ENCODE measurements around the gene MCM9. TPM values are rescaled to one million over a fixed set of nuclear protein-coding genes. Genes with fewer than 3 reads are reported as not detected.

MCM9 gene
- total RNA-seq, 1 experiment from 2014 or later: 14.9 TPM

DNA sequence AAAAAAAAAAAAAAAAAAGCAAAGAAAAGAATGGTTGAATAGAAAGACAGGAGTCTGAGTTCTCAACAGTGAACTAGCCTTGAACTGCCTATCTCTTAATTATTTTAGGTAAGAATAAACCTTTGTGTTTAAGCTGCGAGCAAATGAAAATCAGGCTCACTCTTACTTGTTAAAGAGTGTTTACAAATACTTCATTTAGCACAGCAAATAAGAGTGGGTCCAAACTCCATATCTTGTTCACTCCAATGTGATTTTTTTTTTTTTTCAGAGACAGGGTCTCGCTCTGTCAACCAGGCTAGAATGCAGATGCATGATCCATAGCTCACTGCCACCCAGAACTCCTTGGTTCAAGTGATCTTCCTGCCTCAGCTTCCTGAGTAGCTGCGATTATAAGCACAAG is 11.9 kb downstream of the MCM9 start:
- DNase-seq (ENCODE audit: low spot score) (no peak), ATAC-seq (no peak)
- ChIA-PET POLR2A (no interaction called here), CTCF (no interaction called here)
- H3K27ac Mint-ChIP-seq: no peak overlapping the region
- H3K4me3 Mint-ChIP-seq: no peak overlapping the region
- TF ChIP-seq NR1H2 (CRISPR knock-in tag; IDR thresholded peaks at IDR 0.05): no peak
- TF ChIP-seq ETV6 (CRISPR knock-in tag; IDR thresholded peaks at IDR 0.05): no peak
- TF ChIP-seq, protein P1, sequence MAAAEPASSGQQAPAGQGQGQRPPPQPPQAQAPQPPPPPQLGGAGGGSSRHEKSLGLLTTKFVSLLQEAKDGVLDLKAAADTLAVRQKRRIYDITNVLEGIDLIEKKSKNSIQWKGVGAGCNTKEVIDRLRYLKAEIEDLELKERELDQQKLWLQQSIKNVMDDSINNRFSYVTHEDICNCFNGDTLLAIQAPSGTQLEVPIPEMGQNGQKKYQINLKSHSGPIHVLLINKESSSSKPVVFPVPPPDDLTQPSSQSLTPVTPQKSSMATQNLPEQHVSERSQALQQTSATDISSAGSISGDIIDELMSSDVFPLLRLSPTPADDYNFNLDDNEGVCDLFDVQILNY (CRISPR knock-in tag; IDR thresholded peaks at IDR 0.05): no peak
- TF ChIP-seq FOXJ3 (CRISPR knock-in tag; IDR thresholded peaks at IDR 0.05; ENCODE audit: borderline replicate concordance): no peak
- TF ChIP-seq ZNF138 (CRISPR knock-in tag; conservative IDR thresholded peaks at IDR 0.05): no peak
- TF ChIP-seq HMGA2 (CRISPR knock-in tag; IDR thresholded peaks at IDR 0.05): no peak
- no peak for TF ChIP-seq JUN (CRISPR knock-in tag; IDR thresholded peaks at IDR 0.05)
- TF ChIP-seq KAT7 (CRISPR knock-in tag; IDR thresholded peaks at IDR 0.05; ENCODE audit: borderline replicate concordance): no peak
- TF ChIP-seq, protein P2, sequence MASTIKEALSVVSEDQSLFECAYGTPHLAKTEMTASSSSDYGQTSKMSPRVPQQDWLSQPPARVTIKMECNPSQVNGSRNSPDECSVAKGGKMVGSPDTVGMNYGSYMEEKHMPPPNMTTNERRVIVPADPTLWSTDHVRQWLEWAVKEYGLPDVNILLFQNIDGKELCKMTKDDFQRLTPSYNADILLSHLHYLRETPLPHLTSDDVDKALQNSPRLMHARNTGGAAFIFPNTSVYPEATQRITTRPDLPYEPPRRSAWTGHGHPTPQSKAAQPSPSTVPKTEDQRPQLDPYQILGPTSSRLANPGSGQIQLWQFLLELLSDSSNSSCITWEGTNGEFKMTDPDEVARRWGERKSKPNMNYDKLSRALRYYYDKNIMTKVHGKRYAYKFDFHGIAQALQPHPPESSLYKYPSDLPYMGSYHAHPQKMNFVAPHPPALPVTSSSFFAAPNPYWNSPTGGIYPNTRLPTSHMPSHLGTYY (CRISPR knock-in tag; IDR thresholded peaks at IDR 0.05): no peak
- TF ChIP-seq, protein P3, sequence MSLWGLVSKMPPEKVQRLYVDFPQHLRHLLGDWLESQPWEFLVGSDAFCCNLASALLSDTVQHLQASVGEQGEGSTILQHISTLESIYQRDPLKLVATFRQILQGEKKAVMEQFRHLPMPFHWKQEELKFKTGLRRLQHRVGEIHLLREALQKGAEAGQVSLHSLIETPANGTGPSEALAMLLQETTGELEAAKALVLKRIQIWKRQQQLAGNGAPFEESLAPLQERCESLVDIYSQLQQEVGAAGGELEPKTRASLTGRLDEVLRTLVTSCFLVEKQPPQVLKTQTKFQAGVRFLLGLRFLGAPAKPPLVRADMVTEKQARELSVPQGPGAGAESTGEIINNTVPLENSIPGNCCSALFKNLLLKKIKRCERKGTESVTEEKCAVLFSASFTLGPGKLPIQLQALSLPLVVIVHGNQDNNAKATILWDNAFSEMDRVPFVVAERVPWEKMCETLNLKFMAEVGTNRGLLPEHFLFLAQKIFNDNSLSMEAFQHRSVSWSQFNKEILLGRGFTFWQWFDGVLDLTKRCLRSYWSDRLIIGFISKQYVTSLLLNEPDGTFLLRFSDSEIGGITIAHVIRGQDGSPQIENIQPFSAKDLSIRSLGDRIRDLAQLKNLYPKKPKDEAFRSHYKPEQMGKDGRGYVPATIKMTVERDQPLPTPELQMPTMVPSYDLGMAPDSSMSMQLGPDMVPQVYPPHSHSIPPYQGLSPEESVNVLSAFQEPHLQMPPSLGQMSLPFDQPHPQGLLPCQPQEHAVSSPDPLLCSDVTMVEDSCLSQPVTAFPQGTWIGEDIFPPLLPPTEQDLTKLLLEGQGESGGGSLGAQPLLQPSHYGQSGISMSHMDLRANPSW (CRISPR knock-in tag; conservative IDR thresholded peaks at IDR 0.05; ENCODE audit: low read depth): no peak
- TF ChIP-seq, protein P4, sequence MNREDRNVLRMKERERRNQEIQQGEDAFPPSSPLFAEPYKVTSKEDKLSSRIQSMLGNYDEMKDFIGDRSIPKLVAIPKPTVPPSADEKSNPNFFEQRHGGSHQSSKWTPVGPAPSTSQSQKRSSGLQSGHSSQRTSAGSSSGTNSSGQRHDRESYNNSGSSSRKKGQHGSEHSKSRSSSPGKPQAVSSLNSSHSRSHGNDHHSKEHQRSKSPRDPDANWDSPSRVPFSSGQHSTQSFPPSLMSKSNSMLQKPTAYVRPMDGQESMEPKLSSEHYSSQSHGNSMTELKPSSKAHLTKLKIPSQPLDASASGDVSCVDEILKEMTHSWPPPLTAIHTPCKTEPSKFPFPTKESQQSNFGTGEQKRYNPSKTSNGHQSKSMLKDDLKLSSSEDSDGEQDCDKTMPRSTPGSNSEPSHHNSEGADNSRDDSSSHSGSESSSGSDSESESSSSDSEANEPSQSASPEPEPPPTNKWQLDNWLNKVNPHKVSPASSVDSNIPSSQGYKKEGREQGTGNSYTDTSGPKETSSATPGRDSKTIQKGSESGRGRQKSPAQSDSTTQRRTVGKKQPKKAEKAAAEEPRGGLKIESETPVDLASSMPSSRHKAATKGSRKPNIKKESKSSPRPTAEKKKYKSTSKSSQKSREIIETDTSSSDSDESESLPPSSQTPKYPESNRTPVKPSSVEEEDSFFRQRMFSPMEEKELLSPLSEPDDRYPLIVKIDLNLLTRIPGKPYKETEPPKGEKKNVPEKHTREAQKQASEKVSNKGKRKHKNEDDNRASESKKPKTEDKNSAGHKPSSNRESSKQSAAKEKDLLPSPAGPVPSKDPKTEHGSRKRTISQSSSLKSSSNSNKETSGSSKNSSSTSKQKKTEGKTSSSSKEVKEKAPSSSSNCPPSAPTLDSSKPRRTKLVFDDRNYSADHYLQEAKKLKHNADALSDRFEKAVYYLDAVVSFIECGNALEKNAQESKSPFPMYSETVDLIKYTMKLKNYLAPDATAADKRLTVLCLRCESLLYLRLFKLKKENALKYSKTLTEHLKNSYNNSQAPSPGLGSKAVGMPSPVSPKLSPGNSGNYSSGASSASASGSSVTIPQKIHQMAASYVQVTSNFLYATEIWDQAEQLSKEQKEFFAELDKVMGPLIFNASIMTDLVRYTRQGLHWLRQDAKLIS (CRISPR knock-in tag; IDR thresholded peaks at IDR 0.05; ENCODE audit: borderline replicate concordance): no peak
- no peak for TF ChIP-seq TP53 (CRISPR knock-in tag; IDR thresholded peaks at IDR 0.05)
- TF ChIP-seq NFYB (CRISPR knock-in tag; conservative IDR thresholded peaks at IDR 0.05; ENCODE audit: low read depth): no peak
- no peak for TF ChIP-seq ATF1 (CRISPR knock-in tag; IDR thresholded peaks at IDR 0.05)
- no peak for TF ChIP-seq SMAD4 (CRISPR knock-in tag; IDR thresholded peaks at IDR 0.05)
- TF ChIP-seq NFE2L1 (CRISPR knock-in tag; IDR thresholded peaks at IDR 0.05): no peak
- no peak for TF ChIP-seq GTF2I (CRISPR knock-in tag; conservative IDR thresholded peaks at IDR 0.05)
- no peak for TF ChIP-seq ESRRA (CRISPR knock-in tag; IDR thresholded peaks at IDR 0.05; ENCODE audit: borderline replicate concordance)
- TF ChIP-seq TEAD1 (CRISPR knock-in tag; IDR thresholded peaks at IDR 0.05): no peak
- no peak for TF ChIP-seq EMX1 (CRISPR knock-in tag; IDR thresholded peaks at IDR 0.05)
- no peaks in the 10 kb centered on the region for H3K4me1 Mint-ChIP-seq
- peaks cover 48% of the 10 kb centered on the region for H3K36me3 Mint-ChIP-seq
- no peaks in the 10 kb centered on the region for H3K9me3 Mint-ChIP-seq
- no peaks in the 10 kb centered on the region for H3K27me3 Mint-ChIP-seq (ENCODE audit: low read depth)

All from WTC11 (cell line).